Measurements from ENCODE around the gene CRPPA. TPM values are rescaled to one million over a fixed set of nuclear protein-coding genes. Genes with fewer than 3 reads are reported as not detected.
"Not testable (repeated sequence)": the region's sequence is repeated elsewhere in the genome, so short reads cannot be mapped to it uniquely, and the experiment has no call there.

The CRPPA gene
- total RNA-seq, 1 donor from 2014 or later: 1.5 TPM

DNA sequence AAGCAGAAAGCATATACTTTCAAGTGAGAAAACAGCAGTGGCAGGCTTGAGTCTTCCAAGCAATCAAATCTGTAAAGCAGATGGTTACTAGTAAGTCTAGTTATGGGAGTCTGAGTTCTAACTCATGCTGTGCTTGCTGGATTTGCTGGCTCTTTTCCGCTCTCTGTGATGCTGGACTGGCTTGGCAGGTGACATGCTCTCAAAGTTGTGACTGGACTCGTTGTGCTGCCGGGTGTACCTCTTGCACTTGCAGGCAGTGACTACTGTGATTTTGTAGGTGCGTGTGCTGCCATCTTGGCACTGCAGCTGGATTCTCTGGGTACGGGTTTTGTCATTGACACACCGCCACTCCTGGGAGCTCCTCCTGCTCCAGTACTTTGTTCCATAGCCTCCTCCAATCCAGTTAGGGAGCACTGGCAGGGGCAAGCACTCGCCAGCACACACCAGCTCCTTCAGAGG, 41.1 kb upstream of the CRPPA start:
- no peak overlapping the region for H3K4me3 Mint-ChIP-seq
- no peaks in the 10 kb centered on the region for H3K9me3 Mint-ChIP-seq
- DNase-seq: no peak

DNA sequence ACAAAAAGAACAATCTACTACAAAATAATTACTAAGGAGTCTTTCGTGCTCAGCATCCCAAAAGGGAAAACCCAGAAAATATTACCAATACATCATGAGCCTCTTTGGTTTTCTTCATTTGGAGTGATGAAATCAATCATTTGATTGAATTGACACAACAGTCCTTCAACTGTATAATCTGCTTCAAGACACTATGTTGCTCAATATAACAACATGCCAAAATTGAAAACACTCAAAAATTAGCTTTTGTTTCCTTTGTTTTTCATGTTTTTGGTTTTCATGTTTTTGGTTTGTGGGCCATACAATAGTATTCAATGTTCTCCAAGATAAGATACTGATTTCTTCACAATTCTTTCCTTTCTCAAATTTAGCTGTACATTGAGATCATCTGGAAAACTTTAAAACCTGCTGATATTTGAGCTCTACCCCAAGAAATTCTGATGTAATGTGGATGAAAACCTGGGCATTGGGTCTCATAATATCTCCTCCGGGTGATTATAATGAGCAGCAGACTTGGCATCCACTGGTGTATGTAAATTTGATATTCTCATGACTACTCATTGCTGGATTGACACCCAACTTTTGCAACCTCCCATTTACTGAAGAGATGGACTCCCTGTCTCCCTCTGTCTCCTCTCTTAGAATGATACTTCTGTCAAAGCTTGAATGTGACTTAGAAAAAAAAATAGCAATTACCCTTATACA, 39.6 kb upstream of the CRPPA start:
- H3K4me3 Mint-ChIP-seq: no peak overlapping the region
- DNase-seq: no peak
- H3K27ac Mint-ChIP-seq: no peak overlapping the region
- POLR2A ChIA-PET: no interaction called here
- no peaks in the 10 kb centered on the region for H3K36me3 Mint-ChIP-seq (ENCODE audit: low read depth)
- H3K4me1 Mint-ChIP-seq: no peaks in the 10 kb centered on the region
- no peak for ATAC-seq (ENCODE audit: low read depth)
- H3K9me3 Mint-ChIP-seq: no peaks in the 10 kb centered on the region
- no peaks in the 10 kb centered on the region for H3K27me3 Mint-ChIP-seq
- intact Hi-C loops (cut with micrococcal nuclease): no loop called here
- TF ChIP-seq, protein P1, sequence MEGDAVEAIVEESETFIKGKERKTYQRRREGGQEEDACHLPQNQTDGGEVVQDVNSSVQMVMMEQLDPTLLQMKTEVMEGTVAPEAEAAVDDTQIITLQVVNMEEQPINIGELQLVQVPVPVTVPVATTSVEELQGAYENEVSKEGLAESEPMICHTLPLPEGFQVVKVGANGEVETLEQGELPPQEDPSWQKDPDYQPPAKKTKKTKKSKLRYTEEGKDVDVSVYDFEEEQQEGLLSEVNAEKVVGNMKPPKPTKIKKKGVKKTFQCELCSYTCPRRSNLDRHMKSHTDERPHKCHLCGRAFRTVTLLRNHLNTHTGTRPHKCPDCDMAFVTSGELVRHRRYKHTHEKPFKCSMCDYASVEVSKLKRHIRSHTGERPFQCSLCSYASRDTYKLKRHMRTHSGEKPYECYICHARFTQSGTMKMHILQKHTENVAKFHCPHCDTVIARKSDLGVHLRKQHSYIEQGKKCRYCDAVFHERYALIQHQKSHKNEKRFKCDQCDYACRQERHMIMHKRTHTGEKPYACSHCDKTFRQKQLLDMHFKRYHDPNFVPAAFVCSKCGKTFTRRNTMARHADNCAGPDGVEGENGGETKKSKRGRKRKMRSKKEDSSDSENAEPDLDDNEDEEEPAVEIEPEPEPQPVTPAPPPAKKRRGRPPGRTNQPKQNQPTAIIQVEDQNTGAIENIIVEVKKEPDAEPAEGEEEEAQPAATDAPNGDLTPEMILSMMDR (IDR thresholded peaks at IDR 0.05): no peak
- CTCF ChIA-PET: no interaction called here

More for the DNA sequence above, 41.1 kb upstream of the CRPPA start:
- intact Hi-C loops (cut with micrococcal nuclease): no loop called here
- no peaks in the 10 kb centered on the region for H3K4me1 Mint-ChIP-seq
- no peaks in the 10 kb centered on the region for H3K36me3 Mint-ChIP-seq (ENCODE audit: low read depth)
- POLR2A ChIA-PET: no interaction called here
- no peak overlapping the region for H3K27ac Mint-ChIP-seq
- TF ChIP-seq, protein P1 (IDR thresholded peaks at IDR 0.05): no peak
- CTCF ChIA-PET: no interaction called here
- no peaks in the 10 kb centered on the region for H3K27me3 Mint-ChIP-seq
- ATAC-seq (ENCODE audit: low read depth): no peak

DNA sequence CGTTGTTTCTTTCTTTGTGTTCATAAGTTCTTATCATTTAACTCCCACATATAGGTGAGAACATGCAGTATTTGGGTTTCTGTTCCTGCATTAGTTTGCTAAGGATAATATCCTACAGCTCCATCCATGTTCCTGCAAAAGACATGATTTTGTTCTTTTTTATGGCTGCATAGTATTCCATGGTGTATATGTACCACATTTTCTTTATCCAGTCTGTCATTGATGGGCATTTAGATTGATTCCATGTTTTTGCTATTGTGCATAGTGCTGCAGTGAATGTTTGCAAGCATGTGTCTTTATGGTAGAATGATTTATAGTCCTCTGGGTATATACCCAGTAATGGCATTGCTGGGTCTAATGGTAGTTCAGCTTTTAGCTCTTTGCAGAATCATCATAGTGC, 35.0 kb upstream of the CRPPA start:
- POLR2A ChIA-PET, H3K27ac Mint-ChIP-seq, CTCF ChIA-PET: not testable (repeated sequence)

DNA sequence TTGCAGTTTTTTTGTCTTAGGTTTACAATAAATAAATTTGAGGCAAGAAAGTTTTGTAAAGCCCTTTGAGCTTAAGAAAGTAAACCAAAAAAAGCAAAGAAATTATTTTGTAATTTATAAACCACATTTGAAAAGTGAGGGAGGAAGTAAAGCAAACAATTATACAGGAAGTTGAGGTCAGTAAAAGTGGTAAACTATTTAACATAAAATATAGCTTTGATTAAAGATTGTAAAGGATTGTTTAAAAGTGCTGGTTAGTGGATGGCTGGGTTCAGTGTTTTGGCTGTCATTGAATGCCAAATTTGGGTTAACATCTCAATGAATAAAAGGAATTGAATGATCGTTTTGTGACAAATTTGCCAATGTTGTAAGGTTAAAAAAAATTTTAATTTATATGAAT, 34.3 kb upstream of the CRPPA start:
- Mint-ChIP-seq H3K4me3 (no peak overlapping the region), H3K27me3 (peaks cover 2% of the 10 kb centered on the region), H3K9me3 (no peaks in the 10 kb centered on the region), H3K36me3 (ENCODE audit: low read depth) (no peaks in the 10 kb centered on the region), H3K4me1 (no peaks in the 10 kb centered on the region), H3K27ac (no peak overlapping the region)
- CTCF ChIA-PET: no interaction called here
- TF ChIP-seq, protein P1 (IDR thresholded peaks at IDR 0.05): no peak
- intact Hi-C loops (cut with micrococcal nuclease): no loop called here
- no peak for DNase-seq
- POLR2A ChIA-PET: no interaction called here
- ATAC-seq (ENCODE audit: low read depth): no peak

More for the DNA sequence above, 35.0 kb upstream of the CRPPA start:
- H3K36me3 Mint-ChIP-seq (ENCODE audit: low read depth); H3K4me1 Mint-ChIP-seq; H3K27me3 Mint-ChIP-seq; DNase-seq; H3K4me3 Mint-ChIP-seq; H3K9me3 Mint-ChIP-seq; ATAC-seq (ENCODE audit: low read depth); intact Hi-C loops (cut with micrococcal nuclease): not testable (repeated sequence)

DNA sequence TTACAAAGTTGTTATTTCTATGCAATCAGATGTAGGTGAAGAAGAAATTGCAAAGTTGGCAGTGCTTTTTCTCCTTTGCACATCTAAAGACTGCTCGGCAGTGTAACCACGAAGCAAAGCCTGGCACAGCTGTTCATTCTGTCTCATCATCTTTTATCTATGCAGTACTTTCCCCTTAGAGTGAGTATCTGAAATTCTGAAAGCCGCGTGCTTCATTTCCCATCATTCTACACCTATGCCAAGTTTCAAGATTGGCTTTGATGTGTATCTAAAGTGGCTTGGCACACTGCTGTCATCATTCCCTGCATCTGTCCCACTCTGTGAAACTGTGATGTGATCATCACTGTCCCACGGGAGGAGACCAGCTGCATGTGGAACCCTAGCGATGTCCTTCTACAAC, 29.0 kb upstream of the CRPPA start:
- Mint-ChIP-seq H3K36me3 (ENCODE audit: low read depth) (no peaks in the 10 kb centered on the region), H3K27me3 (peaks cover 2% of the 10 kb centered on the region), H3K27ac (no peak overlapping the region), H3K9me3 (no peaks in the 10 kb centered on the region), H3K4me3 (no peak overlapping the region), H3K4me1 (no peaks in the 10 kb centered on the region)
- DNase-seq (no peak), ATAC-seq (ENCODE audit: low read depth) (no peak)
- ChIA-PET CTCF (no interaction called here), POLR2A (interaction anchor here (0.7 kb wide), 1 partner anchor 18 kb away, joined by 3 read pairs; no protein-coding TSS in a partner anchor)
- intact Hi-C loops (cut with micrococcal nuclease): no loop called here
- TF ChIP-seq, protein P1 (IDR thresholded peaks at IDR 0.05): no peak

DNA sequence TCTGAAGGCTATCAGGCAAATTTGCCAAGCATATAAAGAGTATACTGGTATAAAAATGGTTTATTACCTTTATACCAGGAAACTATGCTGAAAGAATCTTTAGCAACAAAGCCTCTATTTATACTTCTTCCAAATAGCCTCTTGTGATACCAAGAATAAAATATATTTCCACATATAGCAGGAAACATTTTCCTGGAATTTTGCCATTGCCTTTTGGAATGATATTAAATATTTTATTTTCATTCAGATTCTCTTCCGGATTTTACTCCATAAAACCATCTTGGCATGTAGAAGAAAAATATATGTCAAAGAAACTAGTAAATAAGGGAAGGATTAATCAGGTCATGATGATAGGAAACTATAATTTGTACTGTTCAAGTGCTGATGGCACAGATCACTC, 26.5 kb upstream of the CRPPA start:
- POLR2A ChIA-PET: no interaction called here
- Mint-ChIP-seq H3K4me1 (no peaks in the 10 kb centered on the region), H3K9me3 (no peaks in the 10 kb centered on the region), H3K4me3 (no peak overlapping the region), H3K36me3 (ENCODE audit: low read depth) (no peaks in the 10 kb centered on the region), H3K27ac (no peak overlapping the region), H3K27me3 (peaks cover 2% of the 10 kb centered on the region)
- CTCF ChIA-PET: no interaction called here
- no peak for ATAC-seq (ENCODE audit: low read depth)
- TF ChIP-seq, protein P1 (IDR thresholded peaks at IDR 0.05): no peak
- no peak for DNase-seq
- intact Hi-C loops (cut with micrococcal nuclease): no loop called here

All from activated B cell treated with CpG ODN at 0.5 μM for 24 hours (primary cell).